Body of pancreas (tissue), 4 donors: Measurements from ENCODE around the gene CDAN1.

Source experiments
- POLR2A ChIP-seq, 3 donors: fragments of 450-650 bp; IDR thresholded peaks; one replicate each; pipeline ENCODE4 v1.6.1; 2016; ENCODE audit warnings: antibody characterized with exemption in 3 of 3, mild to moderate bottlenecking in 2 of 3
- TF ChIP-seq, protein P1 (sequence below), 7 experiments: fragments of 450-650 bp in 4 of 7; fragments of 200-600 bp in 3 of 7; sonication (generic) in 3 of 7; IDR thresholded peaks; one replicate each; pipeline ENCODE4 v1.5.1; 2016 to 2019; ENCODE audit warnings: antibody characterized with exemption in 7 of 7

DNA sequence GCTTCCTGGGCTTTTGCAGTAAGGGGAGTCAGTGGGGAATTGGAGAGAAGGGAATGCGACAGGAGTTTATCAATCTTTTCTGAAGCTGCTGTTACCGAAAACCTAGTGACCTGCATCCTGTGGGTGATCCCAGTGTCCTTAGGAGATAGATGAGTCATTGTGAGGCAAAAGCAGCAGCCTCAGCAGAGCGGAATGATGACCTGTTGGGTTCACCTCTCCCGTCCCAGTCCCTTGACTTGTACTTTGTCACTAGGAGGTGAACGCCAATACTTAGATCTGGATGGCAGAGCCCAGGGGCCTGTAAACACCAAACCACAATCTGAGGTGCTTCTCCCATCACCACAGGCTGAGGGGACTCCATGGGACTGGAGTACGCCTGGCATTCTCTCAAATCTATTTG, 17.9 kb downstream of the CDAN1 start:
- TF ChIP-seq, protein P1, sequence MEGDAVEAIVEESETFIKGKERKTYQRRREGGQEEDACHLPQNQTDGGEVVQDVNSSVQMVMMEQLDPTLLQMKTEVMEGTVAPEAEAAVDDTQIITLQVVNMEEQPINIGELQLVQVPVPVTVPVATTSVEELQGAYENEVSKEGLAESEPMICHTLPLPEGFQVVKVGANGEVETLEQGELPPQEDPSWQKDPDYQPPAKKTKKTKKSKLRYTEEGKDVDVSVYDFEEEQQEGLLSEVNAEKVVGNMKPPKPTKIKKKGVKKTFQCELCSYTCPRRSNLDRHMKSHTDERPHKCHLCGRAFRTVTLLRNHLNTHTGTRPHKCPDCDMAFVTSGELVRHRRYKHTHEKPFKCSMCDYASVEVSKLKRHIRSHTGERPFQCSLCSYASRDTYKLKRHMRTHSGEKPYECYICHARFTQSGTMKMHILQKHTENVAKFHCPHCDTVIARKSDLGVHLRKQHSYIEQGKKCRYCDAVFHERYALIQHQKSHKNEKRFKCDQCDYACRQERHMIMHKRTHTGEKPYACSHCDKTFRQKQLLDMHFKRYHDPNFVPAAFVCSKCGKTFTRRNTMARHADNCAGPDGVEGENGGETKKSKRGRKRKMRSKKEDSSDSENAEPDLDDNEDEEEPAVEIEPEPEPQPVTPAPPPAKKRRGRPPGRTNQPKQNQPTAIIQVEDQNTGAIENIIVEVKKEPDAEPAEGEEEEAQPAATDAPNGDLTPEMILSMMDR (IDR thresholded peaks at IDR 0.05), result no peak
- no peak for TF ChIP-seq POLR2A (IDR thresholded peaks at IDR 0.05)
